ENCODE data around the gene LUC7L2. TPM values are rescaled to one million over a fixed set of nuclear protein-coding genes. Genes with fewer than 3 reads are reported as not detected.
A peak's percentile ranks its signal among the peaks of the same experiment; 100 is the strongest.

The LUC7L2 gene
- total RNA-seq, 4 donors from 2014 or later = 46.6 to 78.9 (median 61.1) TPM

DNA sequence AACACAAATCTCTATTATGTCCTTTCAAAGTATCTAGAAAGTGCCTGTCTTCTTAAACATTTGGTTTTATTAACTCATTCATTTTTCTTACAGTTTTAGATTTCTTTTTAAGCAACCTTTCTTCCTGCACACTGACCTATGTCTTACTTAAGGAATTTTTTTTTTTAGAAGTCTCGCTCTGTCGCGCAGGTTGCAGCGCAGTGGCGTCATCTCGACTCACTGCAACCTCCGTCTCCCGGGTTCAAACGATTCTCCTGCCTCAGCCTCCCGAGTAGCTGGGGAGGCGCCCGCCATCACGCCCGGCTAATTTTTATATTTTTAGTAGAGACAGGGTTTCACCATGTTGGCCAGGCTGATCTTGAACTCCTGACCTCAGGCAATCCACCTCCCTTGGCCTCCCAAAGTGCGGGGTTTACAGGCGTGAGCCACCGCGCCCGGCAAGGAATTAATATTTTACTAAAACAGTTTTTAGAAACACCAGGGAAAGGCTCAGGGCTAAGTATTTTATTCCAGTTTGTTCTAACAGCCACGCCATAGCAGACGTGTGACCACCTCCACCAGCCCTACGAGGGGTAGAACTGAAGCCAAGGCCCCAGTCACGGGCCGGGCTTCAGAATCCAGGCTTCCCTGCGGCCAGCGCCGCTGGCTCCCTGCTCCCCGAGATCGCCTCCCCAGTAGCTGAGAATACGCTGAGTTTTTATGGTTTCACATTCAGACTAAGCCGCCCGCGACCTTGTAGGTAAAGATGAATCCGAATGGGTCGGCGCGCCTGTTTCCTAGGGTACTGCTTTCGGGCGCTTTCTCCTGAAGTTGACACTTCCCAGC lies 941 bp upstream of the LUC7L2 start:
- ATAC-seq (ENCODE audit: low FRiP score) (peak; percentile 27), DNase-seq (ENCODE audit: low spot score) (peak; percentile 56)
- TF ChIP-seq, protein P1, sequence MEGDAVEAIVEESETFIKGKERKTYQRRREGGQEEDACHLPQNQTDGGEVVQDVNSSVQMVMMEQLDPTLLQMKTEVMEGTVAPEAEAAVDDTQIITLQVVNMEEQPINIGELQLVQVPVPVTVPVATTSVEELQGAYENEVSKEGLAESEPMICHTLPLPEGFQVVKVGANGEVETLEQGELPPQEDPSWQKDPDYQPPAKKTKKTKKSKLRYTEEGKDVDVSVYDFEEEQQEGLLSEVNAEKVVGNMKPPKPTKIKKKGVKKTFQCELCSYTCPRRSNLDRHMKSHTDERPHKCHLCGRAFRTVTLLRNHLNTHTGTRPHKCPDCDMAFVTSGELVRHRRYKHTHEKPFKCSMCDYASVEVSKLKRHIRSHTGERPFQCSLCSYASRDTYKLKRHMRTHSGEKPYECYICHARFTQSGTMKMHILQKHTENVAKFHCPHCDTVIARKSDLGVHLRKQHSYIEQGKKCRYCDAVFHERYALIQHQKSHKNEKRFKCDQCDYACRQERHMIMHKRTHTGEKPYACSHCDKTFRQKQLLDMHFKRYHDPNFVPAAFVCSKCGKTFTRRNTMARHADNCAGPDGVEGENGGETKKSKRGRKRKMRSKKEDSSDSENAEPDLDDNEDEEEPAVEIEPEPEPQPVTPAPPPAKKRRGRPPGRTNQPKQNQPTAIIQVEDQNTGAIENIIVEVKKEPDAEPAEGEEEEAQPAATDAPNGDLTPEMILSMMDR (IDR thresholded peaks at IDR 0.05) = no peak

DNA sequence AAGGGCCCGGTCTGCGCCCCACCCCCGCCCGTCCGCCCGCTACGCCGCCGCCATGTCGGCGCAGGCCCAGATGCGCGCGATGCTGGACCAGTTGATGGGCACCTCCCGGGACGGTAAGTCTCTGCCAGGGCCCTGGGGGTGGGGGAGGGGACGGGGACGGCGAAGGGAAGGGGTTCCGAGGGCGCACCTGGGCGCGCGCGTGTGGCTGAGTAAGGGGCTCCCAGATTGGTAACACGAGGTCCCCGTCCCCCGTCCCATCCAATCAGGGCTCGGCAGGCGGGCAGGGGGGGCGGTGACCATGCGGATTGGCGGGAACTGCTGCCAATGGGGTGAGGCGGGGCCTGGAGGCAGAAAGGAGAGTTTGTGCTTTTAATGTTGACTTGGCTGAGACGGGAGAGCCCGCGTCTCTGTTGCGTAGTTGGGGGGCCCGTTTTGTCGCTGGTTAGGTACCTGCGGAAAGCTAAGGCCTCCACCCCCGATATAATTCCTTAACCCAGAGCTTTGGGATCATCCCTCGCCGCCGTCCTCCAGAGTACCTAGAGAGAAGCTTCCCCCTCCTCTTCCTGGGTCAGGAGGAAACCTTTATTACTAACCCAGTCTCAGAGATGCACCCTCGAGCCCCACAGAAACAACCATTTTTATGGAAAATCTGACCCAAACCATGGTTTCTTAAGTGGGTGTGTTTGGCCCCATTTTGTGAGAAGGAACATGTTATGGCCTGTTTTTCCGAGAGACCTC lies 685 bp downstream of the LUC7L2 start:
- TF ChIP-seq, protein P1 (IDR thresholded peaks at IDR 0.05) = no peak
- DNase-seq (ENCODE audit: low spot score) = peak; percentile 91
- peak; percentile 93 for ATAC-seq (ENCODE audit: low FRiP score)

DNA sequence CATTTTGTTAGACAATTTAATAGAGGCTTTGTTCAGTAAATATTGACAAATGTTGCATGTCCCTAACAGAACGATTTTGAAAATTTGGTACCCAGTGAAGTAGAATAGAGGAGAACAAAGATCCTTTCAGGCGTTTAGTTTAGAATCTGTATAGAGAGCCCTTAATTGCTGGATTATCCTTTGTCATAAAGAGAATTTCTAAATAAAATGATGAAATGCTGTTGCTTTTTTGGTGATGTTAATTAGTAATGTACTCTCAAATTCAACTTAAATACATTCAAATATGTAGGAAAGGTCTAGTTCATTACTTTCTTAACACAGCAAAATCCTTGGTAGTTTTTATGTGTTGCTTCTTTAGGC lies 1.2 kb downstream of the LUC7L2 start:
- DNase-seq (ENCODE audit: low spot score) = no peak
- TF ChIP-seq, protein P1 (IDR thresholded peaks at IDR 0.05) = no peak
- ATAC-seq (ENCODE audit: low FRiP score) = no peak

DNA sequence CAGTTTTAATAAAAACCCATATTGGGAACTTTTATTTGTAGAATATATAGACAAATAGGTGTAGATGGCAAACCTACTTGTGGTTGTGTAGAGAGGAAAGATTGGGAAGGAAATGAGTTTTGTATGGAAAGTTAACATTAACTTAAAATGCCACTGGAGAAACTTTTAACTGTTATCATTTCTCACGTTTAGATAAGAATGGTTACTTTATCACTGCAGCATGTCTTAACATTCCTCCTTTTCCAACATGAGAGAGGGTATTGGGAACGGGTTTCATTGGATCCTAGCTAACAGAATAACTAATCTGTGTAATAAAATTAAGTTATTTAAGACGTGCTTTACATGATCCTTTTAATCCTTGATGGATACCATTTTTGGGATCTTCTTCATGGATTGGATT lies 1.8 kb downstream of the LUC7L2 start:
- ATAC-seq (ENCODE audit: low FRiP score) = no peak
- TF ChIP-seq, protein P1 (IDR thresholded peaks at IDR 0.05) = no peak
- DNase-seq (ENCODE audit: low spot score) = no peak

DNA sequence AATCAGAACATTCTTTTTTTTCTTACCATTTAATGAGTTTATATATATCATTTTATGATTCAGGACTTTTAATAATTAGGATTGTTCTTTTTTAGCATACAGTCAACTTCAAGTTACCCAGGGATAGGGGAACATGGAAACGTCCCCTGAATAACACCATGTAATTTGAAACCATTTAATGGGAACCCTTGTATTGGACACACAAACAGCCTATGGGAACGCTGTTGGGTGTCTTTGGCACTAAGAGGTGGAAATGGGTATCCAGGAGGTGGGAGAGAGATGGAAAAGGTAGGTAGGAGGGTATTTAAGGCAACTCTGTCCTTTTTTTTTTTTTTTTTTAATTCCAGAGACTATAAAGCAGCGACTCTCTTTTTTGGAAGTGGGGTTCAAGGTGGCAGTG lies 2.6 kb downstream of the LUC7L2 start:
- TF ChIP-seq, protein P1 (IDR thresholded peaks at IDR 0.05) = no peak
- DNase-seq (ENCODE audit: low spot score) (no peak), ATAC-seq (ENCODE audit: low FRiP score) (no peak)

DNA sequence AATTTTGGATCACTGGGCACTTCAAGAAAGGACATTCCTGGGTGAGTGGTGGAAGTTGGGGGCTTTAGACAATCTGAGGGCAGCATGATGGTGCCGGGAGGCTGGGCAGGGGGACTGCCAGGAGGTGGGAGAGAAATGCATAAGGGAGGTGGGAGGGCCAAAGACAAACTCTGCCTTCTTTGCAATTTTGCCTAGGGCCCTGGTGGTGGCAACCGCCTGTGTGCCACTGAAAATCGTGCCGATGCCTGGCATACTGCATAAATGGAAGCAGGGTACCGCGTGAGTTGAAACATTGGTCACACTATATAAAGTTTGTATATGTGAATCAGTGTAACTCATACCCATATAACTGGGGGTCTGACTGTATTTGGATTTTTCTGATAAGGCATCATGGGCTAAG lies 3.3 kb downstream of the LUC7L2 start:
- no peak for ATAC-seq (ENCODE audit: low FRiP score)
- DNase-seq (ENCODE audit: low spot score) = no peak
- TF ChIP-seq, protein P1 (IDR thresholded peaks at IDR 0.05) = no peak

Measured in omental fat pad (tissue), 4 donors.